GM12891 (cell line): ENCODE data around the gene DPH1.

Experiments
- POLR2A ChIP-seq: IDR thresholded peaks from 2 replicates; pipeline ENCODE4 v1.6.1; 2011; ENCODE audit warnings: low read depth, low read length, control low read depth
- POLR2AphosphoS5 ChIP-seq: IDR thresholded peaks from 2 replicates; pipeline ENCODE4 v1.6.1; 2011; ENCODE audit warnings: low read depth, low read length, control low read depth
- TAF1 ChIP-seq: IDR thresholded peaks from 2 replicates; pipeline ENCODE4 v1.6.1; 2011; ENCODE audit warnings: low read depth, low read length, control low read depth

DNA sequence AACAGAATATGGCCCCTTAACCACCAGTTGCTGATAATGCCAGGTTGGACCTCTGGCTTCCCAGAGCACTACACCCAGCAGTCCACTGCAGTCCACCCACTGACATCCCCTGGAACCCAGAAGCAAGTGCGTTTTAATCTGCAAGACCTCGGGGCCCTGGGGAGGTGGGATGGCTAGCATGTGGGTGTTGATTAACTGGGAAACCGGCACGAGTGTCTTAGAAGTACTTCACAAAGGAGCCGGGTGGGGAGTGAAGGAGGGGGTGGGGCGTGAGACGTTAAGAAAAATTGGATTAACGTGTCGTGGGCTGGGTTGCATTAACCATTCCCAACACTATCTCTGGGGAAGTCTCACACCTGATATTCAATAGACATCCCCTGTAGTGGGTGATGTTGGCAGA is 18.9 kb downstream of the DPH1 start:
- TF ChIP-seq POLR2A, result no peak
- TF ChIP-seq POLR2AphosphoS5, result no peak
- no peak for TF ChIP-seq TAF1
